ENCODE measurements around the gene MED13L.

Gene MED13L

DNA sequence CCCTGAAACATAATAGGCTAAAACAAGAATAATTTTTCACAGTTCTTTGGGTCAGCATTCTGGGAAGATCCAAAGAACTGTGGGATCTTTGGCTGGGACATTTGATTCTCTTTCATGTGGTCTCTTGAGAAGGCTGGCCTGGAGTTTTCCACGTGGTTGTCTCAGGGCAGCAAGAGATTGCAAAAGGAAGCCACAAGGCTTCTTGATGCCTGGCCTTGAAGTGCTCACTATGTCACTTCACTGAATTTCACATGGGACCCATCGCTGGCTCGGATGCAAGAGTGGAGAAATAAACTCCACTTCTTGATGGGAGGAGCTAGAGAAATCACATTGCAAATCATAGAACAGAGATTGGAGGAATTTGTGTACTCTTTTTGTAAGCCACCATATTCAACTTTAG, 343.4 kb downstream of the MED13L start:
- DNase-seq: no peak

DNA sequence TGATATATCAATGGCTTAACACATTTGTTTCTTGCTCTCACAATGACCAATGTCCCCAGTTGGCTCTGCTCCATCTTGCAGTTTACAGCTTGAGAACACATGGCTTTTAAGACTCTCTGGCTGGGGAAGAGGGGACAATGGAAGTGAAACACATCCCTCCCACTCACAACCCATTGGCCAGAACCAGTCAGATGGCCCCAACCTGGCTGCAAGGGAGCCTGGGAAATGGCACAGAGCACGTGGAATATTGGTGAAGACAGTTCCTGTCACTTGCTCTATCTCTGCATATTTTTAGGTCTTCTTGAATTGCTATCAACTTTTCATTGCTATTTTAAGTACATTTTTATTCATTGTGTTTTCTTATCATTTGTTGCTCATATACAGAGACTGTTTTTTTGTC, 345.4 kb downstream of the MED13L start:
- DNase-seq: no peak

DNA sequence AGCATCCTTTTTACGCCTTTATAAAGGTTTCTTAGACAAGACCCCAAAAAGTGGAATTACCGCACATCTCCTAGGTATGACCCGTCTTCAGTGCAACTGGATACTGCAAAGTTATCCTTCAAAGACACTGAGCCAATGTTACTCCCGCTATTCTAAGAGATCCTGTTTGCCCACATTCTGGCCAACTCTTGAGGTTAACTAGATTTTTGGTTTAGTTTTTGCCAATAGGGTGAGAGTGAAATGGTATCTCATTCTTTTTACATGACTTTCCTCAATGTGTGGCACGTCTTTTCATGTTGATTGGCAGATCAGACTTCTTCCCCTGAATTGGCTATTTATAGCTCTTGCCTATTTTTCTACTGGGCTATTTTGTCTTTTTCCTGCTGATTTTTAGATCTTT, 347.2 kb downstream of the MED13L start:
- no peak for DNase-seq

DNA sequence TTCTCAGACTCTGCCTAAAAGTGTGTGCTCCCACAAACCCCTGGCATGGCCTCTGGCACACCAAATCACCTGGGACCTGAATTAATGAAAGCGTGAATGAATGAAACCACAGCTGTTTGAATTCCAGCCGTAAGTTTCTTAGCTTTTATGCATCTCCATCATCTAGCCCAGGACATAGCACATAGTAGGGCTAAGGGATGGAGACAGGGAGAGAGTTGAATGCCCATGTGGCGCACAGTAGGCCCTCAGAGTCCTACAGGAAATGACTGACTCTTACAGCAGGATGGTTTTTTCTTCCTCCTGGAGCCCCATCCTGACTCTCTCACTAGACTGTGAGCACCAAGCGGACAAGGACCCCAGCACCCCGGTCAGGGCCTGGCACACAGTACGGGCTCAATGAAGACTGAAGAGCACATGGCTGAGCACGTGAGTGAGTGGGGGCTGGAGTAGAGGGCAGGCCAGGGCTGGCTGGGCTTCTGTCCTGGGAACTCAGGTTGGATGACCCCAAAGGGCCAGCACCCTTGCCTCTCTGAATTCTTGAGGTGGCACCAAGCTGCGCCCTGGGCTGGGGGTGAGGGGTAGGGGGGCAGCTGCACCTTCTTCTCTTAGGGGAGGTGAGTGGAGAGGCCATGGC, 351.3 kb downstream of the MED13L start:
- no peak for DNase-seq

DNA sequence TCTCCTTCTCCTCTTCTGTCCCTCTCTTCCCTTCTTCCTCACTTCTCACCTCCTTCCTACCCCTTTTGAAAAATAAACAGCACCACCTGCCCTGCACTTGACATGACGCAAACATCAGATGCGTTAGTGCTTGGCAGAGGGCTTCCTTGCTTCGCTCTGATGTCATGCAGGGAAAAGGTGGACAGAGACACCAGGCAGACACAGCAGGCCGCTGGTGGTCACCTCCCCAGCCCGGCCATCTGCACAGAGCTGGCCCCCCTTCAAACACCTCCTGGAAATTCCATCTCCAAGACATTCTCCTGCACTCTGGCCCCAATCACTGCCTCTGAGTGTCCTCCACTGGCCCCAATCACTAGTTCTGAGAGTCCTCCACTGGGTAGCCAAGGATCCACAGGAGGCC, 353.6 kb downstream of the MED13L start:
- no peak for DNase-seq

DNA sequence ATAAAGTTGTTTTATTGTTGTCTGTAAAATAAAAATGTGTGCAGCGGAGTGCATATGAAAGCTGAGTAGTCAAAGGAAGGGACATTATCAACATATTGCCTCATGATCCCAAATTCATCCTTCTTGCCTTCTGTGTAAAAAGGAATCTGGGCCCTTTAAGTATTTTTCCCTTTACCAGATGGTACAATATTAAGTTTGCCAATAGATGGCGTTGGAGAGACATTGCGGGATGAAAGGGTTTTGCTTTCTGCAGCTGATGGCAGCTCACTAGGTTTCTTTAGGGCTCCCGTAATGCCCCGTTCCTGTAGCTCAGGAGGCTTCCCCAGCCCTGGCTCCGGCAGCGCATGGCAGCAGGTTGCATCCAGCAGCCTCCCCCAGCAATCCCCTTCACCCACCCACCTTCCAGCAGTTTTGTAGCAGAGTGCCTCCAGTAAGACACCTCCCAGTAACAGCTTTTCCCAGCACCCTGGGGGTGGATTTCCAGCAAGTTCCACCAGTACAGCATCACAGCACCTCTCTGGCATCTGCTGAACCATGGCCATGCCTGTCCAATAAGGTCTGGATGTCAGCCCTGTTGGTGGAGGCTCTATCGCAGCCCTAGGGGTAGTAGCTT, 354.4 kb downstream of the MED13L start:
- DNase-seq: no peak

DNA sequence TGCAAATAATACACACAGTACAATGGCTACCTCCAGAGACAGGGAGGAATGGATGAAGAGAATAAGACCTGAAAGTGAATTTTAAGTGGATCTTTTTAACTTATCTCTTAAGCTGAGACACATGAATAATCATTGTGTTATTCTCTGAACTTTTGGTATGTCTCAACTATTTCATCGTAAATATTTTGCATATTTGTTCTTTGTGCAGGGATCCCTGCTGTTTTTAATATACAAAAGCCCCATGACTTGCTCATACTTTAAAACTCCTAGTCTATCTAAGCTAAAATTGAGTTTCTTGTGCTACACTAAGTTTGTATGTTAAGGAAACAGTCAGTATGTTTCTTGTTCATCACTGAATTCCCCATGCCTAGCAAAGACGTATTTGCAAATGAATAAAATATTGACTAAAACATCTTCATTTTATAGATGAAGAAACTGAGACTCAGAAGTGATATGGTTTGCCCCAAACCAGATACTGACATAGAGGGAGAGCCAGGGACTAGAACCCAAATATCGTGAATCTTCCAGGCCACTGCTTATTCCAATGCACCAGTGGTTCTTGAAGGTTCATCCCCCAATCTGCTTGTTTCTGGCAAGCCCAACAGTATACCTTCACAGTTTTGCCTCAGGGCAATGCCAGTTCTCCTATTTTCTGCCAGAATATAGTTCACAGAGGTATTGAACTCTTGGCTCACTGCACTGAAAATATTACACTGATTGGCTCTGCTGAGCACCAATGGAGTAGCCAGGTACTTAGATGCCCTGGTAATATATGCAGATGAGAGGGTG, 356.9 kb downstream of the MED13L start:
- no peak for DNase-seq

DNA sequence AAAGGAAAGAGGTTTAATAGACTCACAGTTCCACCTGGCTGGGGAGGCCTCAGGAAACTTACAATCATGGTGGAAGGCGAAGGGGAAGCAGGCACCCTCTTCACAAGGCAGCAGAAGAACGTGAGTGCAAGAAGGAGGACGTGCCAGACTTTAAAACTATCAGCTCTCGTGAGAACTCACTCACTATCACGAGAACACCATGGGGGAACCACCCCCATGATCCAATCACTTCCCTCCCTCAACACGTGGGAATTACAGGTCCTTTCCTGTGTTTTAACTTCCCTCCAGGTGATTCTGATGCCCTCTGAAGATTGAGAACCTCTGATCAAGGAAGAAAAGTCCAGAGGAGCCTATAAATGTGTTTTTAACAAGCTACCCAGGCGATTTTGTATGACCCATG, 358.7 kb downstream of the MED13L start:
- DNase-seq: no peak

DNA sequence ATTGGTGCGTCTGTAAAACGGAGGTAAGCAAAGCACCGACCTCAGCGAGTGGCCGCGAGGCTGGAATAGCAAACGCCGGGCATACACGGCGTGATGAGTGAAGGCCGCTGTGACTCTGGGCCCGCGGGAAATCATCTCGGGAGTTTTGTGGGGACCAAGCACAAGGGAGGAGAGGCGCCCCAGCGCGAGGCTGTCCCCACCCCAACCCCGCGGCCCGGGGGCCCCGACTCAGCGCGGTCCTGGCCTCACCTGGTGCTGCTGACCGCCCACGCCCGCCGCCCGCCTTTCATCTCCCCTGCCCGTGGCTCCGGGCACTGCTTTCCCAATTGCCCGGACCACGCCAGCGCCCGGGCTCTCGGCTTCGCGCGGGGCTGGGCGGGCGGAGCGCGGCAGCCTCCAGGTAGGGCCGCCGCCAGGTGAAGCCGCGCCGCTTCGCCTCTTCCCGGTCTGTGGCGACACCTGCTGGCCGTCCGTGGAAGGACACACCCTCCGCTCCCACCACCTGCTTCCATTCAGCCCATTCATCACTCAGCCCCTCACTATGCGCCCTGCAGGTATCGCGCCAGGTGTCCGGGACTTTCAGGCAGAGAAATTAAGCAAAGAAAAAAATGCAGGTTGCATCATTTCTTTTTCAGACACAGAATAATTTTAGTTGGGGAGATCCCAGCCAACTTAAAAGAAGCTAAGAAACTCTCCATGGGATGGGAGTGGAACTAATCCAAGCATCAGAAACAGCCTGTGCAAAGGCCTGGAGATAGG, 360.4 kb downstream of the MED13L start:
- DNase-seq: peak; percentile 37

DNA sequence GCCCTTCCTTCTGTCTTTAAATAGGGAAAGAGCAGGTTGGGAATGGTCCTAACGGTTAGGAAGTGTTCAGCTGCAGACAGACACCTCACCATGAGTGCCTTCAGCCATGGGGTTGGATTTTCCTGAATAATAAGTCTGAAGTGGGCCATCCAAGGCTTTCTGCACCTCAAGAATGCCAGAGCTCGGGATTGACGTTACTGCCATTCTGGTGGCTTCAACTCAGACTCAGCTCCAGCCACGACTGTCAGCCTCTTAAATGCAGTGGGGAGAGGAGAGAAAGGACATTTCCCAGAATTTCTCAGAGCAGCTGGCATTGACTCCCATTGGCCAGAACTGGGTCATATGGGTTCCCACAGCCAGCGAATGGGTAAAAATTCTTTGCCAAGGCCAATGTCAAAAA, 363.4 kb downstream of the MED13L start:
- no peak for DNase-seq

DNA sequence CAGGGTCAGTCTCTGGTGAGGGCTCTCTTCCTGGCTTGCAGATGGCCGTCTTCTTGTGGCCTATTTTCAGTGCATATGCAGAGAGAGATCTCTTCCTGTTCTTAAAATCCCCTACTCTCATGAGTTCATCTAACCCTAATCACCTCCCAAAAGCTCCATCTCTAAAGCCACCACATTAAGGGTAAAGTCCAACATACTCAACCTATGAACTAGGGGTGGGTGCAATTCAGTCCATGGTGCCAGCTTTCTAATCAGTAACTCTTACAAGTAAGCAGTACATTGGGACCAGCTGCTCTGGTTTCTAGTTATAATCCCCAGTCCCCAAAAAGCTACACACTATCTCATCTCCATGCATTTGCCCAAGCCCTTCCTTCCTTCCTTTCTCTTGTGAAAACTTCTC, 365.1 kb downstream of the MED13L start:
- DNase-seq: no peak

DNA sequence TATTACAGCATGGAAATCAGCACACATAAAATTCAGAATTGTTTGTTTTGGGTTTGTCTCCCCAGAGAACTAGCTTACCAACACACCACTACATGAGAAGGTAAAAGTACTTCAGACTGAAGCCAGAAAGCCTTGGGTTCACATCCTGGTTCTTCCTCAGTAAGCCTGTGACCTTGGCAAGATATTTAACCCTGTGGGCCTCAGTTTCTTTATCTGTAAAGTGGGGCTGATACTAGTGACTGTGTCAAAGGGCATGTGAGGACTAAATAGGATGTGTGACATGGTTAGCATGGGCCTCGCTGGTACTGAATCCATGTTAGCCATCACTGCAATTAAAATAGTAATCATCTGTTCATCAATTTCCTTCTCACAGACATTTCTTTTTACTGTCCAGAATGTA, 366.1 kb downstream of the MED13L start:
- DNase-seq: no peak

DNA sequence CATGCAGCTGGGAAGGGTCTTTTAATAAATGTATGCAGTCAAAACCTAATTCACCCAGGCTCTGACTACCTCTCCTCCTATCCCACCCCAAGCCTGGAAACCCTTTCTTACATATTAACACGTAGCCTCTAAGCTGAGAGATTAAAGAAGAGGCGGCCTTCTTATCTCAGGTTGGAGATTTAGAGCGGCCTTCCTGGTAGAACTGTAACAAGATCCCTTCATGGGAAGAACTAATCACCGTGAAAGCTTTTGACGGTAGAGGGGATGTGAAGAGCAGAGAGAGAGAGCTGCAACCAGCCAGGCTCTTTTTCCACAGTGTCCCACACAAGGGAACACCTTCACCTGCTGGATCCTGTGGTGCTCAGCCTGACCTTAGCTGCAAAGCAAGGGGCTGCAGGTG, 367.4 kb downstream of the MED13L start:
- no peak for DNase-seq
